Measurements from ENCODE around the gene ESF1. TPM values are rescaled to one million over a fixed set of nuclear protein-coding genes. Genes with fewer than 3 reads are reported as not detected.

The ESF1 gene
- total RNA-seq, 1 donor from 2014 or later = 17.9 TPM

DNA sequence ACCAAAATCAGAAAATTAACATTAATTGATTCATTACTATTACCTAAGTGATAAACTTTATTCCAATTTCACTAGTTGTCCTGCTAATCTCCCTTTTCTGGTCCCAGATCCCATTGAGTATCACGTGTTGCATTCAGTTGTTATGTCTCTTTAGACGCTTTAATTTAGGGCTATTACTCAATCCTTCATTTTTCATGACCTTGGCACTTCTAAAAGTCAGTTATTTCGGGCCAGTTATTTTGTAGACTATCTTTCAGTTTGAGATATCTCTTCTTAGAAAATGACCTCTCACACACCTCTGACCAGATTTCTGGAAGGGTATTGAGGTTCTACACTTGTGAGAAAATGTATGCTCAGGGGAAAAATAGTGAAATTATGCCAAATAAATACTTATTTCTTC is 112.0 kb downstream of the ESF1 start:
- no peak for DNase-seq

- DNase-seq = peak; percentile 63
Measured at GRCh38 chr20:13671916-13672378, 112.8 kb downstream of the ESF1 start.

DNA sequence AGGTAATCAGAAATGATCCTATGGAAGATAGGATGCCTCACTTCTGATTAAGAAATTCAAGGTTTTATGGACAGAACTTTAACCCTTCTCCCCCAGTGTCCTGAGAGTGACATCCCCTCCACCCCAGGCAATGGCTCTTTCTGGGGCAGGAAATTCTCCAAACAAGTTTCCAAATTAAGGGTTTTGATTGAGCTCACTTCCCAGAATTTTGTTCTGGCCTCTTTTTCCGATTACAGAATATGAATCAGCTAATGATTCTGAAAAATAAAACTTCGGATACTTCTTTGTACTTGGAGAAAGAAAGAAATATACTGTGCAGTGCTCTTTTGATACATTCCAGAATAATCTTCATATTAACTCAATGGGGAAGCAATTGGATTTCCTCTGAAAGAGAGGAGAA is 113.2 kb downstream of the ESF1 start:
- DNase-seq = no peak

GRCh38 chr20:13670160-13670559 is 114.6 kb downstream of the ESF1 start:
- DNase-seq = no peak

DNA sequence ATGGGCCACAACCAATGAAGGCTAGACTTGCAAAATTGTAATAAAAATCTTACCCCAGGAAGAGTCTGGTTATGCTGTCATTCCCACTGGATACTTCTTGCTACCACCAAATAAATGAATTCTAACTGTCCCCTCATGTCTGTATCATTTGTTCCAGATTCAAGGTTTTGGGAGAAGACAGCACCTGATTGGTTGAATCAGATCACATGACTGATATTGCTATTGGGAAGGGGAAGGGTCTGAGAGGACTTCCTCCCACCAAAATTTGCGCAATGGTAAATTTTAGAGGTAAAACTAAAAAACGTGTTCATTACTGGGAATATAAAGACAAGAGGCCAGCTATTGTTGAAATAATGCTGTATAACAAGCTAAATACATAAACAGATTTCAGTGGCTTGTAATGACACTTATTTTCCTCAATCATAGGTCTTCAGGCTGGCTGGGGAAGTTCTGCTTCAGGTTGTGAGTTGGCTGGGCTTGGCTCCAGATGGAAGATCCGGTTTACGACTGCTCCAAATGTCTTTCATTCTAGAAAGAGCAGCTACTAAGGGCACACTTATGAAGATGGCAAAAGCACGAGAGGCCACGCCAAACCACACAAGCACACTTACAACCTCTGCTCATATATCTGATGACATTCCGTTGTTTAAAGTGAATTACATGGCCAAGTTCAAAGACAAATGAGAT is 118.9 kb downstream of the ESF1 start:
- DNase-seq = no peak

Other genes starting within 250 kb of the ESF1 start
- gene TASP1, start 146.0 kb downstream of the ESF1 start, total RNA-seq = 18.5 TPM
- gene NDUFAF5, start 109 bp upstream of the ESF1 start, total RNA-seq = 20.7 TPM
- gene SEL1L2, start 205.7 kb upstream of the ESF1 start, total RNA-seq = not detected
- 17.6 TPM for gene MACROD2, start 210.6 kb upstream of the ESF1 start, total RNA-seq